K562 (cell line): Measurements from ENCODE around the gene PHETA1. TPM values are rescaled to one million over a fixed set of nuclear protein-coding genes. Genes with fewer than 3 reads are reported as not detected.
"Not testable (repeated sequence)": the region's sequence is repeated elsewhere in the genome, so short reads cannot be mapped to it uniquely, and the experiment has no call there.

Source experiments
- ATAC-seq: fragments of 200-7000 bp; cut with Tn5 transposase; 3 replicates; pipeline ENCODE4 v1.9.1; 2020; ENCODE audit warnings: moderate library complexity
- BruUV-seq: library from RNA; stranded (reverse); fragments of 400-500 nt; replicated peaks from 2 replicates; lab custom pipeline; 2021; lab: Mats Ljungman, UMichigan
- CTCF ChIA-PET: fragments of 300-600 bp; formaldehyde crosslinking; extraction: SDS; loops from one replicate; lab custom pipeline; 2021; ENCODE audit warnings: low intra/inter-chr PET ratio; lab: Yijun Ruan, JAX
- POLR2A ChIA-PET: fragments of 300-600, 350-650 bp; sonication (Branson Sonifier 250); formaldehyde crosslinking; extraction: SDS; loops from one replicate; lab custom pipeline; 2021; ENCODE audit warnings: antibody characterized with exemption, inconsistent platforms; lab: Yijun Ruan, JAX
- DNase-seq, 4 experiments: peaks; one replicate each; pipeline versions ENCODE4 v3.0.0 to v3.0.0-alpha.2; 2011 to 2018; ENCODE audit warnings: low spot score in 3 of 4, mixed read lengths in 3 of 4; ENCODE audit errors: extremely low read depth in 1 of 4
- FAIRE-seq: peaks from 2 replicates; lab custom pipeline; 2011; peaks lifted over from hg19 to GRCh38; lab: Jason Lieb, UNC
- H2AFZ ChIP-seq: 2 replicates; pipeline ENCODE4 v1.6.0; 2011; ENCODE audit warnings: low read depth, low read length, control low read depth, inconsistent platforms
- H3K27ac ChIP-seq: fragments of 200-600 bp; 3 replicates; pipeline ENCODE4 v1.8.0; 2011; ENCODE audit warnings: low read depth, mild to moderate bottlenecking, control low read depth, inconsistent platforms, low read length, moderate library complexity, mixed read lengths; ENCODE audit errors: extremely low read depth
- H3K27me3 ChIP-seq, 2 experiments: fragments of 300-600 bp in 1 of 2; 2 replicates in 1 of 2; 3 replicates in 1 of 2; pipeline versions ENCODE4 v1.6.0 to v1.8.0; 2011; ENCODE audit warnings: inconsistent platforms in 2 of 2, low read length in 2 of 2, mild to moderate bottlenecking in 1 of 2, mixed read lengths in 1 of 2, moderate library complexity in 1 of 2; ENCODE audit not compliant: control insufficient read depth in 2 of 2, insufficient read depth in 2 of 2
- H3K36me3 ChIP-seq: fragments of 300-600 bp; 3 replicates; pipeline ENCODE4 v1.8.0; 2011; ENCODE audit warnings: mild to moderate bottlenecking, low read length, inconsistent platforms; ENCODE audit not compliant: control insufficient read depth, insufficient read depth
- H3K4me1 ChIP-seq, 2 experiments: fragments of 200-600 bp in 1 of 2; replicated peaks in 1 of 2; 2 replicates in 1 of 2; 3 replicates in 1 of 2; pipeline versions ENCODE4 v1.5.1 to v1.8.0; 2011; ENCODE audit warnings: inconsistent platforms in 2 of 2, low read length in 2 of 2, mild to moderate bottlenecking in 1 of 2, mixed read lengths in 1 of 2, moderate library complexity in 1 of 2; ENCODE audit not compliant: control insufficient read depth in 2 of 2, insufficient read depth in 2 of 2
- H3K4me2 ChIP-seq: 2 replicates; pipeline ENCODE4 v1.6.1; 2011; ENCODE audit warnings: low read length, control low read depth, inconsistent platforms, mixed read lengths; ENCODE audit not compliant: insufficient read depth
- H3K4me3 ChIP-seq: fragments of 200-600 bp; sonication (generic), shearing (Covaris generic); 2 replicates; pipeline ENCODE4 v1.5.1; 2016; ENCODE audit warnings: control low read depth, inconsistent platforms
- H3K79me2 ChIP-seq: fragments of 200-600 bp; 3 replicates; pipeline ENCODE4 v1.8.0; 2011; ENCODE audit warnings: low read length, inconsistent platforms; ENCODE audit not compliant: control insufficient read depth, insufficient read depth
- H3K9ac ChIP-seq, 2 experiments: 2 replicates each; pipeline versions ENCODE4 v1.6.0 to v1.6.1; 2011; ENCODE audit warnings: low read depth in 2 of 2, low read length in 2 of 2, control low read depth in 1 of 2, inconsistent platforms in 1 of 2, mild to moderate bottlenecking in 1 of 2, mixed read lengths in 1 of 2; ENCODE audit not compliant: insufficient read depth in 1 of 2
- H3K9me1 ChIP-seq: one replicate; pipeline ENCODE4 v1.6.0; 2011; ENCODE audit warnings: inconsistent platforms, mild to moderate bottlenecking, low read length, moderate library complexity; ENCODE audit not compliant: control insufficient read depth, insufficient read depth
- H3K9me3 ChIP-seq: replicated peaks from 2 replicates; pipeline ENCODE4 v1.5.1; 2011; ENCODE audit warnings: low read depth, low read length, inconsistent platforms; ENCODE audit not compliant: control insufficient read depth, insufficient read depth
- H4K20me1 ChIP-seq: replicated peaks from 2 replicates; pipeline ENCODE4 v1.6.1; 2011; ENCODE audit warnings: low read length, inconsistent platforms, mixed read lengths; ENCODE audit not compliant: control insufficient read depth, insufficient read depth
- ATF7 ChIP-seq: fragments of 450-650 bp; IDR thresholded peaks from 2 replicates; pipeline ENCODE4 v1.7.1; 2014; ENCODE audit warnings: mild to moderate bottlenecking, moderate library complexity
- BACH1 ChIP-seq: fragments of 200-800 bp; sonication (Bioruptor generic); IDR thresholded peaks from 2 replicates; pipeline ENCODE4 v1.6.1; 2016; ENCODE audit warnings: missing genetic modification characterization, missing compliant biosample characterization
- C11orf30 ChIP-seq: fragments of 450-650 bp; IDR thresholded peaks from 2 replicates; pipeline ENCODE4 v1.6.1; 2016; ENCODE audit warnings: low read depth, mild to moderate bottlenecking
- KDM1A ChIP-seq, 2 experiments: fragments of 450-650 bp; IDR thresholded peaks; 2 replicates each; pipeline ENCODE4 v1.6.1; 2016; ENCODE audit warnings: mild to moderate bottlenecking in 2 of 2
- MAFK ChIP-seq: IDR thresholded peaks from 2 replicates; pipeline ENCODE4 v1.6.1; 2011; ENCODE audit warnings: low read length, improper control_type of control experiment
- NFIC ChIP-seq: fragments of 450-650 bp; IDR thresholded peaks from 2 replicates; pipeline ENCODE4 v1.6.1; 2017; ENCODE audit warnings: mild to moderate bottlenecking, inconsistent platforms
- NR4A1 ChIP-seq, 2 experiments: fragments of 250-450 bp in 1 of 2; fragments of 450-650 bp in 1 of 2; sonication (Bioruptor Pico) in 1 of 2; IDR thresholded peaks; 2 replicates each; pipeline versions ENCODE4 v1.4.0 to v1.6.1; 2016 to 2020; ENCODE audit warnings: mild to moderate bottlenecking in 2 of 2, missing compliant biosample characterization in 1 of 2, missing genetic modification characterization in 1 of 2, moderate library complexity in 1 of 2
- RBM25 ChIP-seq: fragments of 200-400 bp; formaldehyde crosslinking; IDR thresholded peaks from 2 replicates; pipeline ENCODE4 v1.6.1; 2018; ENCODE audit warnings: low read length, low read depth, moderate library complexity; ENCODE audit not compliant: severe bottlenecking
- ZKSCAN1 ChIP-seq: fragments of 150-350 bp; IDR thresholded peaks from 2 replicates; pipeline ENCODE4 v1.6.1; 2016; ENCODE audit warnings: low read depth, low read length
- ZNF121 ChIP-seq: sonication (generic); formaldehyde crosslinking; conservative IDR thresholded peaks from 2 replicates; pipeline ENCODE4 v1.8.0; 2022; ENCODE audit warnings: missing genetic modification reagents
- ZNF146 ChIP-seq: IDR thresholded peaks from one replicate; pipeline ENCODE4 v1.6.1; 2018; ENCODE audit warnings: missing compliant biosample characterization; ENCODE audit not compliant: unreplicated experiment
- ZNF316 ChIP-seq: fragments of 450-650 bp; IDR thresholded peaks from 2 replicates; pipeline ENCODE4 v1.6.1; 2016
- ZNF507 ChIP-seq: conservative IDR thresholded peaks from 2 replicates; pipeline ENCODE4 v1.6.1; 2017; ENCODE audit warnings: missing genetic modification characterization, missing compliant biosample characterization
- WGBS: fragments of 100-300 bp; shearing (Covaris generic); methylation state at CpG from one replicate; pipeline ENCODE4 v1.1.6; 2016; ENCODE audit warnings: low coverage, mixed read lengths; ENCODE audit not compliant: insufficient coverage; ENCODE audit errors: missing lambda C conversion rate; 5-methylcytosine and 5-hydroxymethylcytosine counted together
- in situ Hi-C: fragments of 300-500 bp; cut with MboI; formaldehyde crosslinking; loops from 4 replicates; pipeline ENCODE4 v1.15.0; 2018; ENCODE audit warnings: inconsistent platforms, mixed read lengths
- intact Hi-C: fragments of 100-400 bp; cut with micrococcal nuclease; formaldehyde crosslinking; loops from 2 replicates; pipeline ENCODE4 v1.14.2; 2022
- polyA plus RNA-seq, 8 experiments: library from polyadenylated mRNA; depleted of rRNA in 4 of 8; stranded (reverse) in 5 of 8; unstranded in 3 of 8; fragments of >200 nt; fragmentation: Nextera tagmentation in 2 of 8; fragmentation: Illumina TruSeq in 1 of 8; extraction: Ambion mirVana in 2 of 8; extraction: Trizol in 1 of 8; gene quantifications; 2 replicates each; pipeline versions ENCODE4 v1.2.1 to v1.2.3, GENCODE V29; 2011 to 2014; ENCODE audit warnings: inconsistent platforms in 1 of 8, missing spikeins in 1 of 8
- total RNA-seq, 7 experiments: library from RNA; depleted of rRNA in 6 of 7; stranded (reverse); fragments of >200 nt in 6 of 7; fragmentation: Illumina TruSeq in 2 of 7; extraction: Trizol in 2 of 7; gene quantifications; 2 replicates each; pipeline versions ENCODE4 v1.2.1 to v1.2.3, GENCODE V29; 2011 to 2021; ENCODE audit warnings: low replicate concordance in 1 of 7
- TF ChIP-seq, protein P1 (sequence below): sonication (generic); formaldehyde crosslinking; IDR thresholded peaks from 2 replicates; pipeline ENCODE4 v1.8.0; 2022; ENCODE audit warnings: missing genetic modification reagents, mild to moderate bottlenecking, moderate library complexity, borderline replicate concordance

Gene PHETA1
- total and polyA plus RNA-seq, 9 of the 15 experiments (the other 6 are each of a cell fraction or from before 2014, with no cell fraction given): 0.03 to 12.4 (median 3.0) TPM

DNA sequence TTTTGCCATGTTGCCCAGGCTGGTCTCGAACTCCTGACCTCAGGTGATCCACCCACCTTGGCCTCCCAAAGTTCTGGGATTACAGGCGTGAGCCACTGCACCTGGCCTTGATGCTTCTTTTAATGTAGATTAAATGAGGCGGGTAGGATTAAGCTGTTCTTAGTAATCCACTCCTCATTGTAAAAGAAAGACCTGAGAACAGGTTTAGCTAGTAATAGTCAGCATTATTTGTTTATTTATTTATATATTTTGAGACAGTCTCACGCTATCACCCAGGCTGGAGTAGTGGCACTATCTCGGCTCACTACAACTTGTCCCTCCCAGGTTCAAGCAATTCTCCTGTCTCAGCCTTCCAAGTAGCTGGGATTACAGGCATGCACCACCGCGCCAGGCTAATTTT is 27.4 kb upstream of the PHETA1 start:
- H3K36me3 ChIP-seq, H3K9me3 ChIP-seq, H4K20me1 ChIP-seq, ATAC-seq, H3K27ac ChIP-seq, in situ Hi-C loops, FAIRE-seq, H3K9ac ChIP-seq, DNase-seq, H3K4me3 ChIP-seq, BruUV-seq, H3K9me1 ChIP-seq, H3K79me2 ChIP-seq, H3K27me3 ChIP-seq, H2AFZ ChIP-seq: not testable (repeated sequence)
- H3K4me2 ChIP-seq: 0 out of 2 replicates have a peak overlapping the region, but pooled peaks have one; percentile 79
- H3K4me1 ChIP-seq: peaks cover 24 to 32% of the 10 kb centered on the region in 2 experiments; a peak in 4 of 5 replicates
- WGBS: 83% methylated on average over 7 of the region's 7 CpGs
- ChIA-PET CTCF (interaction anchor here (0.6 to 3.0 kb wide), 7 partner anchors 41 to 391 kb away, joined by 3 to 54 read pairs (median 4); no protein-coding TSS in a partner anchor), POLR2A (interaction anchor here (0.9 to 2.0 kb wide), 5 partner anchors 8 to 56 kb away, joined by 3 to 6 read pairs (median 3); no protein-coding TSS in a partner anchor)
- TF ChIP-seq C11orf30 (peak; percentile 46), ZNF316 (peak; percentile 42; the same call in 1 of the 2 replicates)
- intact Hi-C loops: loop anchor here (2.0 to 5.0 kb wide), 3 partner anchors 64 to 417 kb away; no protein-coding TSS in a partner anchor

GRCh38 chr12:111395336-111396187 is 26.7 kb upstream of the PHETA1 start:
- Histone ChIP-seq H3K27ac (no peak overlapping the region), H3K36me3 (no peaks in the 10 kb centered on the region), H3K4me3 (no peak overlapping the region), H3K4me2 (no peak overlapping the region), H3K4me1 (peaks cover 20 to 28% of the 10 kb centered on the region in 2 experiments; a peak in 4 of 5 replicates), H4K20me1 (no peaks in the 10 kb centered on the region), H3K9ac (no peak overlapping the region), H3K9me3 (no peaks in the 10 kb centered on the region), H3K9me1 (no peaks in the 10 kb centered on the region), H3K27me3 (no peaks in the 10 kb centered on the region), H2AFZ (no peak overlapping the region), H3K79me2 (no peaks in the 10 kb centered on the region)
- no peak for FAIRE-seq
- no peak for ATAC-seq
- BruUV-seq: no TSS peak
- CTCF ChIA-PET: interaction anchor here (0.6 to 3.0 kb wide), 6 partner anchors 42 to 174 kb away, joined by 3 to 54 read pairs (median 4); no protein-coding TSS in a partner anchor
- no peak for DNase-seq
- WGBS: 89% methylated on average over 6 of the region's 8 CpGs
- intact Hi-C loops: loop anchor here (2.0 to 5.0 kb wide), 3 partner anchors 63 to 417 kb away; no protein-coding TSS in a partner anchor
- POLR2A ChIA-PET: interaction anchor here (0.8 to 2.0 kb wide), 4 partner anchors 9 to 56 kb away, joined by 3 to 6 read pairs (median 4); no protein-coding TSS in a partner anchor
- in situ Hi-C loops: no loop called here
- TF ChIP-seq, protein P1, sequence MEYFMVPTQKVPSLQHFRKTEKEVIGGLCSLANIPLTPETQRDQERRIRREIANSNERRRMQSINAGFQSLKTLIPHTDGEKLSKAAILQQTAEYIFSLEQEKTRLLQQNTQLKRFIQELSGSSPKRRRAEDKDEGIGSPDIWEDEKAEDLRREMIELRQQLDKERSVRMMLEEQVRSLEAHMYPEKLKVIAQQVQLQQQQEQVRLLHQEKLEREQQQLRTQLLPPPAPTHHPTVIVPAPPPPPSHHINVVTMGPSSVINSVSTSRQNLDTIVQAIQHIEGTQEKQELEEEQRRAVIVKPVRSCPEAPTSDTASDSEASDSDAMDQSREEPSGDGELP (CRISPR knock-in tag): no peak
- TF ChIP-seq RBM25 (peak; percentile 83), ZNF146 (peak; percentile 95), NFIC (no peak), ZNF316 (no peak), BACH1 (tag) (no peak), NR4A1 (CRISPR knock-in tag; IDR thresholded peaks at IDR 0.05) (no peak), NR4A1 (tag; IDR thresholded peaks at IDR 0.05) (no peak), ZNF121 (CRISPR knock-in tag) (peak; percentile 85), ZKSCAN1 (no peak), ATF7 (no peak), ZNF507 (tag) (no peak), KDM1A (IDR thresholded peaks at IDR 0.05) (0 out of 4 replicates have a peak, but pooled peaks of 1 of the 2 experiments have one; percentile 17), MAFK (no peak)
